HepG2 (cell line): ENCODE data around the gene COL18A1. TPM values are rescaled to one million over a fixed set of nuclear protein-coding genes. Genes with fewer than 3 reads are reported as not detected.

Source experiments
- ATM ChIP-seq: fragments of 450-650 bp; IDR thresholded peaks from 2 replicates; pipeline ENCODE4 v1.7.1; 2017; ENCODE audit warnings: mild to moderate bottlenecking, borderline replicate concordance
- BHLHE40 ChIP-seq: IDR thresholded peaks from 2 replicates; pipeline ENCODE4 v1.6.1; 2011; ENCODE audit warnings: low read length, improper control_type of control experiment
- FOXP1 ChIP-seq, 2 experiments: fragments of 450-650 bp in 1 of 2; IDR thresholded peaks; 2 replicates each; pipeline ENCODE4 v1.6.1; 2017 to 2018; ENCODE audit warnings: antibody characterized with exemption in 1 of 2
- HNF1B ChIP-seq: sonication (generic); formaldehyde crosslinking; IDR thresholded peaks from 2 replicates; pipeline ENCODE4 v1.5.1; 2020; ENCODE audit warnings: mild to moderate bottlenecking, moderate library complexity, missing genetic modification reagents
- NFATC3 ChIP-seq: sonication (generic); formaldehyde crosslinking; IDR thresholded peaks from 2 replicates; pipeline ENCODE4 v1.5.1; 2020; ENCODE audit warnings: mild to moderate bottlenecking, missing genetic modification reagents
- NR2C2 ChIP-seq: sonication (generic); formaldehyde crosslinking; IDR thresholded peaks from 2 replicates; pipeline ENCODE4 v1.4.0; 2020; ENCODE audit warnings: missing genetic modification reagents, mild to moderate bottlenecking, moderate library complexity, borderline replicate concordance
- RFXANK ChIP-seq: IDR thresholded peaks from 2 replicates; pipeline ENCODE4 v1.6.1; 2016
- TBL1XR1 ChIP-seq: fragments of 150-350 bp; IDR thresholded peaks from 2 replicates; pipeline ENCODE4 v1.6.1; 2014; ENCODE audit warnings: borderline replicate concordance, low read length; ENCODE audit not compliant: partially characterized antibody
- THAP8 ChIP-seq: sonication (generic); formaldehyde crosslinking; IDR thresholded peaks from 2 replicates; pipeline ENCODE4 v1.5.1; 2020; ENCODE audit warnings: missing genetic modification reagents, mild to moderate bottlenecking, borderline replicate concordance
- TP53 ChIP-seq: sonication (generic); formaldehyde crosslinking; conservative IDR thresholded peaks from 2 replicates; pipeline ENCODE4 v1.4.0; 2020; ENCODE audit warnings: missing genetic modification reagents
- ZBTB38 ChIP-seq: sonication (generic); formaldehyde crosslinking; IDR thresholded peaks from 2 replicates; pipeline ENCODE4 v1.5.1; 2020; ENCODE audit warnings: mild to moderate bottlenecking, missing genetic modification reagents
- ZFP62 ChIP-seq: sonication (generic); formaldehyde crosslinking; IDR thresholded peaks from 2 replicates; pipeline ENCODE4 v1.4.0; 2020; ENCODE audit warnings: missing genetic modification reagents
- ZMAT5 ChIP-seq: sonication (generic); formaldehyde crosslinking; IDR thresholded peaks from 2 replicates; pipeline ENCODE4 v1.5.0; 2020; ENCODE audit warnings: mild to moderate bottlenecking, low read depth, missing genetic modification reagents, borderline replicate concordance
- ZNF691 ChIP-seq: sonication (generic); formaldehyde crosslinking; IDR thresholded peaks from 2 replicates; pipeline ENCODE4 v1.4.0; 2020; ENCODE audit warnings: missing genetic modification reagents, low read depth, mild to moderate bottlenecking, borderline replicate concordance
- ZNF766 ChIP-seq: sonication (generic); formaldehyde crosslinking; IDR thresholded peaks from 2 replicates; pipeline ENCODE4 v1.5.0; 2020; ENCODE audit warnings: missing genetic modification reagents, borderline replicate concordance
- ZNF883 ChIP-seq: sonication (generic); formaldehyde crosslinking; IDR thresholded peaks from 2 replicates; pipeline ENCODE4 v1.5.1; 2020; ENCODE audit warnings: mild to moderate bottlenecking, missing genetic modification reagents; ENCODE audit errors: not compliant biosample characterization
- polyA plus RNA-seq, 8 experiments: library from polyadenylated mRNA; depleted of rRNA in 3 of 8; stranded (reverse) in 7 of 8; unstranded in 1 of 8; fragments of >200 nt; fragmentation: Illumina TruSeq in 4 of 8; extraction: Trizol in 4 of 8; gene quantifications; 2 replicates each; pipeline versions ENCODE4 v1.2.1 to v1.2.3, GENCODE V29; 2011 to 2016; ENCODE audit warnings: low read depth in 4 of 8, missing spikeins in 1 of 8, mixed read lengths in 1 of 8; ENCODE audit not compliant: insufficient read depth in 1 of 8
- total RNA-seq, 5 experiments: library from RNA; depleted of rRNA; stranded (reverse); fragments of >200 nt; fragmentation: Illumina TruSeq; extraction: Trizol; gene quantifications; 2 replicates each; pipeline ENCODE4 v1.2.3, GENCODE V29; 2016; ENCODE audit warnings: low read depth in 1 of 5
- TF ChIP-seq, protein P1 (sequence below): sonication (generic); formaldehyde crosslinking; IDR thresholded peaks from 2 replicates; pipeline ENCODE4; 2020; ENCODE audit warnings: missing genetic modification reagents, mild to moderate bottlenecking, borderline replicate concordance
- TF ChIP-seq, protein P2 (sequence below): sonication (generic); formaldehyde crosslinking; IDR thresholded peaks from 2 replicates; pipeline ENCODE4 v1.8.1; 2023; ENCODE audit warnings: missing genetic modification reagents, mild to moderate bottlenecking, borderline replicate concordance
- TF ChIP-seq, protein P3 (sequence below): fragments of 450-650 bp; IDR thresholded peaks from 2 replicates; pipeline ENCODE4 v1.6.1; 2016

Gene COL18A1
- total and polyA plus RNA-seq, 2 of the 13 experiments (the other 11 are each of a cell fraction or from before 2014, with no cell fraction given): 79.0 to 102 TPM

DNA sequence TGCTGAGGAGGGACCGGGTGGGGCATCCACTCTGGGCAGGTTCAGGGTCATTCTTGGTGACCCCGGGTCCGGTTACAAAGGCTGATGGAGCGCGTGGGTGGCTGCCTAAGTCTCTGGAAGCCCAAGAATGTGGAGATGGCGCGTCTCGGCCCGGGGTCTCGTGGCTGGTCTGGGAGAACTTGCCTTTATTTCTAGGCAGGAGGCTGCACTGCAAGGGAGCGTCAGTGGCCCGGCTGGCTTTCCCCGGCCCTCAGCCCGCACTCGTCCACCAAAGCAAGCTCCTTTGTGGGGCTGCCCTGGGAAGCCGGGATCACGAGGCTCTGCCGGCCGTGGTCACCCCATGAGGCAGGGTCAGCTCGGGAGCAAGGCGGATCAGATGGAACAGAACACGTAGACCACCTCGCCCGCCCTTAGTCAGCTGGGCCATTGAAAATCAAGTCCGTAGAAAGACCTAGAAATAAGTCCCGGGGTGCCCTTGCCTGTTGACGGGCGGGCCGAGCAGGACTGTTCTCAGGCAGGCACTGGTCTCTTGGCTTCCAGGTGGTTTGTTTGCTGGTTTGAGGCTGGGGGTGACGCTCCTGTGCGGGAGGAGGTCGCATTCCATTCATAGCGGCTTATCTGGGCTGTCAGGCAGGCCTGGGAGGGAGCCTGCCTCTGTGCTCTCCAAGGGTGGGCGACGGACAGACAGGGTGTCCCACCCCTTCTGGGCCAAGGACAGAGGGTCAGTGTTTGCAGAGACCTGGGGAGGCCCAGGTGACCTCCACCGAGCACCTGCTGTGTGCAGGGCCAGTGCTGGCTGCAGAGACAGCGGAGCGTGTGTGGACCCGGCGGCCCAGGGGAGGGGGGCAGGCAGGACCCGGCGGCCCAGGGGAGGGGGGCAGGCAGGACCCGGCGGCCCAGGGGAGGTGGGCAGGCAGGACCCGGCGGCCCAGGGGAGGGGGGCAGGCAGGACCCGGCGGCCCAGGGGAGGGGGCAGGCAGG lies 25.8 kb downstream of the COL18A1 start (continued):
- TF ChIP-seq HNF1B (CRISPR knock-in tag) (peak; percentile 95), RFXANK (CRISPR knock-in tag) (0 out of 2 replicates have a peak, but pooled peaks have one; percentile 58), ZMAT5 (CRISPR knock-in tag) (no peak), ATM (no peak), ZNF691 (CRISPR knock-in tag) (peak; percentile 78; the same call in 1 of the 2 replicates), ZBTB38 (peak; percentile 78), TBL1XR1 (no peak), NFATC3 (CRISPR knock-in tag) (no peak), ZFP62 (no peak), BHLHE40 (no peak), THAP8 (CRISPR knock-in tag) (peak; percentile 18; the same call in 1 of the 2 replicates), NR2C2 (CRISPR knock-in tag) (peak; percentile 71), FOXP1 (IDR thresholded peaks at IDR 0.05) (no peak), FOXP1 (CRISPR knock-in tag; IDR thresholded peaks at IDR 0.05) (peak; percentile 62), ZNF766 (CRISPR knock-in tag) (no peak), TP53 (CRISPR knock-in tag) (0 out of 2 replicates have a peak, but pooled peaks have one; percentile 48), ZNF883 (CRISPR knock-in tag) (peak; percentile 28)
- TF ChIP-seq, protein P1, sequence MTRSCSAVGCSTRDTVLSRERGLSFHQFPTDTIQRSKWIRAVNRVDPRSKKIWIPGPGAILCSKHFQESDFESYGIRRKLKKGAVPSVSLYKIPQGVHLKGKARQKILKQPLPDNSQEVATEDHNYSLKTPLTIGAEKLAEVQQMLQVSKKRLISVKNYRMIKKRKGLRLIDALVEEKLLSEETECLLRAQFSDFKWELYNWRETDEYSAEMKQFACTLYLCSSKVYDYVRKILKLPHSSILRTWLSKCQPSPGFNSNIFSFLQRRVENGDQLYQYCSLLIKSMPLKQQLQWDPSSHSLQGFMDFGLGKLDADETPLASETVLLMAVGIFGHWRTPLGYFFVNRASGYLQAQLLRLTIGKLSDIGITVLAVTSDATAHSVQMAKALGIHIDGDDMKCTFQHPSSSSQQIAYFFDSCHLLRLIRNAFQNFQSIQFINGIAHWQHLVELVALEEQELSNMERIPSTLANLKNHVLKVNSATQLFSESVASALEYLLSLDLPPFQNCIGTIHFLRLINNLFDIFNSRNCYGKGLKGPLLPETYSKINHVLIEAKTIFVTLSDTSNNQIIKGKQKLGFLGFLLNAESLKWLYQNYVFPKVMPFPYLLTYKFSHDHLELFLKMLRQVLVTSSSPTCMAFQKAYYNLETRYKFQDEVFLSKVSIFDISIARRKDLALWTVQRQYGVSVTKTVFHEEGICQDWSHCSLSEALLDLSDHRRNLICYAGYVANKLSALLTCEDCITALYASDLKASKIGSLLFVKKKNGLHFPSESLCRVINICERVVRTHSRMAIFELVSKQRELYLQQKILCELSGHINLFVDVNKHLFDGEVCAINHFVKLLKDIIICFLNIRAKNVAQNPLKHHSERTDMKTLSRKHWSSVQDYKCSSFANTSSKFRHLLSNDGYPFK: peak; percentile 56; the same call in 1 of the 2 replicates
- TF ChIP-seq, protein P2, sequence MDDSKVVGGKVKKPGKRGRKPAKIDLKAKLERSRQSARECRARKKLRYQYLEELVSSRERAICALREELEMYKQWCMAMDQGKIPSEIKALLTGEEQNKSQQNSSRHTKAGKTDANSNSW: 0 out of 2 replicates have a peak, but pooled peaks have one; percentile 73
- TF ChIP-seq, protein P3, sequence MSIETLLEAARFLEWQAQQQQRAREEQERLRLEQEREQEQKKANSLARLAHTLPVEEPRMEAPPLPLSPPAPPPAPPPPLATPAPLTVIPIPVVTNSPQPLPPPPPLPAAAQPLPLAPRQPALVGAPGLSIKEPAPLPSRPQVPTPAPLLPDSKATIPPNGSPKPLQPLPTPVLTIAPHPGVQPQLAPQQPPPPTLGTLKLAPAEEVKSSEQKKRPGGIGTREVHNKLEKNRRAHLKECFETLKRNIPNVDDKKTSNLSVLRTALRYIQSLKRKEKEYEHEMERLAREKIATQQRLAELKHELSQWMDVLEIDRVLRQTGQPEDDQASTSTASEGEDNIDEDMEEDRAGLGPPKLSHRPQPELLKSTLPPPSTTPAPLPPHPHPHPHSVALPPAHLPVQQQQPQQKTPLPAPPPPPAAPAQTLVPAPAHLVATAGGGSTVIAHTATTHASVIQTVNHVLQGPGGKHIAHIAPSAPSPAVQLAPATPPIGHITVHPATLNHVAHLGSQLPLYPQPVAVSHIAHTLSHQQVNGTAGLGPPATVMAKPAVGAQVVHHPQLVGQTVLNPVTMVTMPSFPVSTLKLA: no peak
